ENCODE measurements around the gene TPGS1. TPM values are rescaled to one million over a fixed set of nuclear protein-coding genes. Genes with fewer than 3 reads are reported as not detected.
"Not testable (repeated sequence)": the region's sequence is repeated elsewhere in the genome, so short reads cannot be mapped to it uniquely, and the experiment has no call there.

TPGS1 gene
- total and polyA plus RNA-seq, 4 donors: 12.2 to 32.7 (median 25.5) TPM

GRCh38 chr19:478976-479375 is 28.3 kb upstream of the TPGS1 start:
- 70 to 77% methylated on average over 14 of the region's 14 CpGs for WGBS, 2 donors
- DNase-seq: peak in 2 of 3 donors; percentile 18 to 35

GRCh38 chr19:480016-480855 is 27.1 kb upstream of the TPGS1 start:
- Histone ChIP-seq H3K27me3 (ENCODE audit: control insufficient read depth in 3 of 3, insufficient read depth in 3 of 3, low read length in 2 of 3) (peaks cover 0 to 5% (median 0%) of the 10 kb centered on the region in 3 donors), H3K36me3 (ENCODE audit: control insufficient read depth in 4 of 4, insufficient read depth in 4 of 4, low read length in 4 of 4) (no peaks in the 10 kb centered on the region), H3K4me1 (ENCODE audit: control insufficient read depth in 5 of 5, insufficient read depth in 5 of 5, low read length in 5 of 5) (peaks cover 0 to 6% (median 2%) of the 10 kb centered on the region in 5 donors), H3K4me3 (no peak overlapping the region), H3K9ac (ENCODE audit: insufficient read depth in 1 of 2, low read length in 2 of 2) (peak overlapping the region in 1 of 2 donors; percentile 5), H3K27ac (ENCODE audit: low read depth in 1 of 2, low read length in 1 of 2) (no peak overlapping the region), H3K9me3 (ENCODE audit: control insufficient read depth in 4 of 4, insufficient read depth in 3 of 4, low read length in 3 of 4) (peaks cover 0 to 8% (median 3%) of the 10 kb centered on the region in 4 donors)
- ATAC-seq (ENCODE audit: insufficient read depth, low FRiP score) (peak; percentile 75), DNase-seq (peak; percentile 50 to 66 (median 53))
- TF ChIP-seq CTCF (IDR thresholded peaks at IDR 0.05; ENCODE audit: control extremely low read depth, extremely low read depth): peak; percentile 50
- 33 to 36% methylated on average over 36 of the region's 36 CpGs for WGBS, 2 donors

More at GRCh38 chr19:478976-479375, 28.3 kb upstream of the TPGS1 start:
- Histone ChIP-seq H3K9me3 (ENCODE audit: control insufficient read depth in 4 of 4, insufficient read depth in 3 of 4, low read length in 3 of 4) (peaks cover 0 to 8% (median 3%) of the 10 kb centered on the region in 4 donors), H3K36me3 (ENCODE audit: control insufficient read depth in 4 of 4, insufficient read depth in 4 of 4, low read length in 4 of 4) (no peaks in the 10 kb centered on the region), H3K4me1 (ENCODE audit: control insufficient read depth in 5 of 5, insufficient read depth in 5 of 5, low read length in 5 of 5) (peaks cover 0 to 6% (median 2%) of the 10 kb centered on the region in 5 donors), H3K9ac (ENCODE audit: insufficient read depth in 1 of 2, low read length in 2 of 2) (no peak overlapping the region), H3K4me3 (no peak overlapping the region), H3K27me3 (ENCODE audit: control insufficient read depth in 3 of 3, insufficient read depth in 3 of 3, low read length in 2 of 3) (no peaks in the 10 kb centered on the region), H3K27ac (ENCODE audit: low read depth in 1 of 2, low read length in 1 of 2) (no peak overlapping the region)
- no peak for TF ChIP-seq CTCF (IDR thresholded peaks at IDR 0.05; ENCODE audit: control extremely low read depth, extremely low read depth)
- no peak for ATAC-seq (ENCODE audit: insufficient read depth, low FRiP score)

GRCh38 chr19:481100-481499 is 26.2 kb upstream of the TPGS1 start:
- WGBS, 2 donors: 96% methylated on average over 3 of the region's 3 CpGs
- not testable (repeated sequence) for H3K4me1 ChIP-seq (ENCODE audit: control insufficient read depth in 5 of 5, insufficient read depth in 5 of 5, low read length in 5 of 5); H3K27ac ChIP-seq (ENCODE audit: low read depth in 1 of 2, low read length in 1 of 2); H3K9me3 ChIP-seq (ENCODE audit: control insufficient read depth in 4 of 4, insufficient read depth in 3 of 4, low read length in 3 of 4); DNase-seq; H3K9ac ChIP-seq (ENCODE audit: insufficient read depth in 1 of 2, low read length in 2 of 2); ATAC-seq (ENCODE audit: insufficient read depth, low FRiP score); H3K36me3 ChIP-seq (ENCODE audit: control insufficient read depth in 4 of 4, insufficient read depth in 4 of 4, low read length in 4 of 4); H3K4me3 ChIP-seq
- H3K27me3 ChIP-seq (ENCODE audit: control insufficient read depth in 3 of 3, insufficient read depth in 3 of 3, low read length in 2 of 3): peaks cover 0 to 12% (median 0%) of the 10 kb centered on the region in 3 donors
